Thyroid gland (tissue), 4 donors: ENCODE results near the gene LGR6.

Experiments
- CTCF ChIP-seq, 6 experiments: fragments of 200-600 bp in 3 of 6; fragments of 450-650 bp in 3 of 6; sonication (generic) in 3 of 6; IDR thresholded peaks; one replicate each; pipeline ENCODE4 v1.5.1; 2016 to 2019; ENCODE audit warnings: antibody characterized with exemption in 6 of 6, mild to moderate bottlenecking in 2 of 6, inconsistent platforms in 1 of 6, moderate library complexity in 1 of 6
- POLR2A ChIP-seq, 2 donors: fragments of 450-650 bp; IDR thresholded peaks; one replicate each; pipeline ENCODE4 v1.6.1; 2017; ENCODE audit warnings: antibody characterized with exemption in 2 of 2, mild to moderate bottlenecking in 2 of 2, moderate library complexity in 1 of 2

GRCh38 chr1:202181586-202181985 is 12.0 kb upstream of the LGR6 start:
- TF ChIP-seq POLR2A (IDR thresholded peaks at IDR 0.05) (no peak), CTCF (IDR thresholded peaks at IDR 0.05) (no peak)
